GM23338 (cell line): ENCODE data around the gene AP4M1.

Experiments used
- CREB1 ChIP-seq: fragments of 250-450 bp; sonication (Bioruptor Pico); IDR thresholded peaks from 2 replicates; pipeline ENCODE4 v1.5.0; 2020; ENCODE audit warnings: low read depth, mild to moderate bottlenecking, moderate library complexity
- CTCF ChIP-seq, 2 experiments: fragments of 200-600 bp in 1 of 2; sonication (generic) in 1 of 2; conservative IDR thresholded peaks; 2 replicates each; pipeline versions ENCODE4 v1.5.1 to v1.6.1; 2016 to 2017; ENCODE audit warnings: antibody characterized with exemption in 2 of 2, low read depth in 2 of 2, mild to moderate bottlenecking in 2 of 2, moderate library complexity in 1 of 2
- ETS1 ChIP-seq: IDR thresholded peaks from 2 replicates; pipeline ENCODE4 v1.6.1; 2016; ENCODE audit warnings: antibody characterized with exemption
- EZH2 ChIP-seq: fragments of 200-600 bp; sonication (generic); IDR thresholded peaks from one replicate; pipeline ENCODE4 v1.8.0; 2017; ENCODE audit warnings: antibody characterized with exemption, mild to moderate bottlenecking, low read depth; ENCODE audit not compliant: unreplicated experiment
- EZH2phosphoT487 ChIP-seq: fragments of 200-600 bp; sonication (generic); IDR thresholded peaks from one replicate; pipeline ENCODE4 v1.8.1; 2018; ENCODE audit warnings: antibody characterized with exemption; ENCODE audit not compliant: unreplicated experiment
- JUNB ChIP-seq: IDR thresholded peaks from one replicate; pipeline ENCODE4 v1.6.1; 2016; ENCODE audit warnings: antibody characterized with exemption; ENCODE audit not compliant: unreplicated experiment
- POLR2AphosphoS5 ChIP-seq: IDR thresholded peaks from 2 replicates; pipeline ENCODE4 v1.6.1; 2016; ENCODE audit warnings: antibody characterized with exemption, low read depth
- STAT1 ChIP-seq: IDR thresholded peaks from one replicate; pipeline ENCODE4 v1.6.1; 2016; ENCODE audit warnings: antibody characterized with exemption; ENCODE audit not compliant: unreplicated experiment
- ZNF331 ChIP-seq: fragments of 250-450 bp; sonication (Bioruptor Pico); IDR thresholded peaks from 2 replicates; pipeline ENCODE4 v1.5.0; 2020; ENCODE audit warnings: low read depth, mild to moderate bottlenecking, moderate library complexity
- ZNF462 ChIP-seq: fragments of 250-450 bp; sonication (Bioruptor Pico); IDR thresholded peaks from 2 replicates; pipeline ENCODE4 v1.5.0; 2020; ENCODE audit warnings: mild to moderate bottlenecking, moderate library complexity
- TF ChIP-seq, protein P1 (sequence below): IDR thresholded peaks from one replicate; pipeline ENCODE4 v1.6.1; 2018; ENCODE audit warnings: antibody characterized with exemption; ENCODE audit not compliant: unreplicated experiment

GRCh38 chr7:100132126-100132525 lies 30.7 kb downstream of the AP4M1 start:
- no peak for TF ChIP-seq CTCF (conservative IDR thresholded peaks at IDR 0.05; ENCODE audit: low read depth in 2 of 2)
- no peak for TF ChIP-seq STAT1
- TF ChIP-seq EZH2, result no peak
- no peak for TF ChIP-seq POLR2AphosphoS5
- TF ChIP-seq JUNB, result no peak
- TF ChIP-seq CREB1 (CRISPR knock-in tag), result no peak
- TF ChIP-seq, protein P1, sequence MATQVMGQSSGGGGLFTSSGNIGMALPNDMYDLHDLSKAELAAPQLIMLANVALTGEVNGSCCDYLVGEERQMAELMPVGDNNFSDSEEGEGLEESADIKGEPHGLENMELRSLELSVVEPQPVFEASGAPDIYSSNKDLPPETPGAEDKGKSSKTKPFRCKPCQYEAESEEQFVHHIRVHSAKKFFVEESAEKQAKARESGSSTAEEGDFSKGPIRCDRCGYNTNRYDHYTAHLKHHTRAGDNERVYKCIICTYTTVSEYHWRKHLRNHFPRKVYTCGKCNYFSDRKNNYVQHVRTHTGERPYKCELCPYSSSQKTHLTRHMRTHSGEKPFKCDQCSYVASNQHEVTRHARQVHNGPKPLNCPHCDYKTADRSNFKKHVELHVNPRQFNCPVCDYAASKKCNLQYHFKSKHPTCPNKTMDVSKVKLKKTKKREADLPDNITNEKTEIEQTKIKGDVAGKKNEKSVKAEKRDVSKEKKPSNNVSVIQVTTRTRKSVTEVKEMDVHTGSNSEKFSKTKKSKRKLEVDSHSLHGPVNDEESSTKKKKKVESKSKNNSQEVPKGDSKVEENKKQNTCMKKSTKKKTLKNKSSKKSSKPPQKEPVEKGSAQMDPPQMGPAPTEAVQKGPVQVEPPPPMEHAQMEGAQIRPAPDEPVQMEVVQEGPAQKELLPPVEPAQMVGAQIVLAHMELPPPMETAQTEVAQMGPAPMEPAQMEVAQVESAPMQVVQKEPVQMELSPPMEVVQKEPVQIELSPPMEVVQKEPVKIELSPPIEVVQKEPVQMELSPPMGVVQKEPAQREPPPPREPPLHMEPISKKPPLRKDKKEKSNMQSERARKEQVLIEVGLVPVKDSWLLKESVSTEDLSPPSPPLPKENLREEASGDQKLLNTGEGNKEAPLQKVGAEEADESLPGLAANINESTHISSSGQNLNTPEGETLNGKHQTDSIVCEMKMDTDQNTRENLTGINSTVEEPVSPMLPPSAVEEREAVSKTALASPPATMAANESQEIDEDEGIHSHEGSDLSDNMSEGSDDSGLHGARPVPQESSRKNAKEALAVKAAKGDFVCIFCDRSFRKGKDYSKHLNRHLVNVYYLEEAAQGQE, result no peak
- no peak for TF ChIP-seq ETS1
- TF ChIP-seq EZH2phosphoT487, result no peak
- no peak for TF ChIP-seq ZNF462 (CRISPR knock-in tag)
- no peak for TF ChIP-seq ZNF331 (CRISPR knock-in tag)
